OCI-M2 (cell line): Measurements from ENCODE around the gene MCF2L2.
"Not testable (repeated sequence)": the region's sequence is repeated elsewhere in the genome, so short reads cannot be mapped to it uniquely, and the experiment has no call there.

Source experiments
- DNase-seq: peaks from one replicate; lab custom pipeline; 2025; ENCODE audit not compliant: unreplicated experiment; lab: John Stamatoyannopoulos, UW

MCF2L2 gene

GRCh38 chr3:183372911-183373310 is 55.5 kb downstream of the MCF2L2 start:
- DNase-seq, result no peak

- not testable (repeated sequence) for DNase-seq
Observed at GRCh38 chr3:183371600-183371968, 56.8 kb downstream of the MCF2L2 start.

- DNase-seq, result no peak
Observed at GRCh38 chr3:183370391-183370790, 58.0 kb downstream of the MCF2L2 start.

- DNase-seq, result no peak
Observed at GRCh38 chr3:183369627-183370026, 58.8 kb downstream of the MCF2L2 start.

GRCh38 chr3:183369117-183369516 is 59.3 kb downstream of the MCF2L2 start:
- DNase-seq, result peak; percentile 25

- DNase-seq, result no peak
Observed at GRCh38 chr3:183360971-183361624, 67.3 kb downstream of the MCF2L2 start.

- DNase-seq, result no peak
Observed at GRCh38 chr3:183359036-183359435, 69.4 kb downstream of the MCF2L2 start.

GRCh38 chr3:183357564-183358079 is 70.8 kb downstream of the MCF2L2 start:
- peak; percentile 34 for DNase-seq

- DNase-seq, result no peak
Observed at GRCh38 chr3:183356920-183357319, 71.5 kb downstream of the MCF2L2 start.

GRCh38 chr3:183354874-183355273 is 73.5 kb downstream of the MCF2L2 start:
- no peak for DNase-seq

- no peak for DNase-seq
Observed at GRCh38 chr3:183354325-183354831, 74.0 kb downstream of the MCF2L2 start.

- DNase-seq, result no peak
Observed at GRCh38 chr3:183353421-183353820, 75.0 kb downstream of the MCF2L2 start.

GRCh38 chr3:183350164-183350563 is 78.3 kb downstream of the MCF2L2 start:
- no peak for DNase-seq

GRCh38 chr3:183349421-183350157 is 78.8 kb downstream of the MCF2L2 start:
- DNase-seq, result no peak

- DNase-seq, result no peak
Observed at GRCh38 chr3:183342824-183343223, 85.6 kb downstream of the MCF2L2 start.

GRCh38 chr3:183341545-183342288 is 86.7 kb downstream of the MCF2L2 start:
- DNase-seq, result no peak

GRCh38 chr3:183340222-183340621 is 88.2 kb downstream of the MCF2L2 start:
- DNase-seq, result no peak

- no peak for DNase-seq
Observed at GRCh38 chr3:183339461-183340086, 88.8 kb downstream of the MCF2L2 start.

- DNase-seq, result no peak
Observed at GRCh38 chr3:183338520-183338919, 89.9 kb downstream of the MCF2L2 start.

GRCh38 chr3:183332487-183332886 is 95.9 kb downstream of the MCF2L2 start:
- no peak for DNase-seq

- no peak for DNase-seq
Observed at GRCh38 chr3:183331498-183331897, 96.9 kb downstream of the MCF2L2 start.
